Ascending aorta (tissue), 2 donors: Measurements from ENCODE around the gene DLST. TPM values are rescaled to one million over a fixed set of nuclear protein-coding genes. Genes with fewer than 3 reads are reported as not detected.

ENCODE experiments used
- DNase-seq, 2 donors: peaks; one replicate each; pipeline ENCODE4 v3.0.0-alpha.2; 2019; ENCODE audit warnings: low spot score in 2 of 2
- H3K27ac ChIP-seq, 2 donors: fragments of 200-600 bp; sonication (generic); one replicate each; pipeline ENCODE4 v1.5.1; 2016 to 2017; ENCODE audit warnings: mild to moderate bottlenecking in 1 of 2
- H3K27me3 ChIP-seq: fragments of 200-600 bp; sonication (generic); one replicate; pipeline ENCODE4 v1.5.1; 2017
- H3K36me3 ChIP-seq, 2 donors: fragments of 200-600 bp; sonication (generic); one replicate each; pipeline ENCODE4 v1.5.1; 2016
- H3K4me1 ChIP-seq, 2 donors: fragments of 200-600 bp; sonication (generic); one replicate each; pipeline ENCODE4 v1.5.1; 2016 to 2017; ENCODE audit warnings: mild to moderate bottlenecking in 1 of 2
- H3K4me3 ChIP-seq, 2 donors: fragments of 200-600 bp; sonication (generic); one replicate each; pipeline ENCODE4 v1.5.1; 2016 to 2017; ENCODE audit warnings: mild to moderate bottlenecking in 1 of 2
- H3K9me3 ChIP-seq, 2 donors: fragments of 200-600 bp; sonication (generic); one replicate each; pipeline ENCODE4 v1.5.1; 2016
- intact Hi-C: fragments of 100-400 bp; cut with DNase I; formaldehyde crosslinking; loops from one replicate; pipeline ENCODE4 v1.15.1; 2023
- total RNA-seq: library from RNA; depleted of rRNA; stranded (reverse); fragments of >200 nt; gene quantifications from one replicate; pipeline ENCODE4 v1.1.0, GENCODE V29; 2016
- TF ChIP-seq, protein P1 (sequence below), 3 experiments: fragments of 200-600 bp in 2 of 3; fragments of 450-650 bp in 1 of 3; sonication (generic) in 2 of 3; IDR thresholded peaks; one replicate each; pipeline ENCODE4 v1.5.1; 2016 to 2019; ENCODE audit warnings: antibody characterized with exemption in 3 of 3, mild to moderate bottlenecking in 1 of 3, moderate library complexity in 1 of 3

The DLST gene
- 59.7 TPM for total RNA-seq

DNA sequence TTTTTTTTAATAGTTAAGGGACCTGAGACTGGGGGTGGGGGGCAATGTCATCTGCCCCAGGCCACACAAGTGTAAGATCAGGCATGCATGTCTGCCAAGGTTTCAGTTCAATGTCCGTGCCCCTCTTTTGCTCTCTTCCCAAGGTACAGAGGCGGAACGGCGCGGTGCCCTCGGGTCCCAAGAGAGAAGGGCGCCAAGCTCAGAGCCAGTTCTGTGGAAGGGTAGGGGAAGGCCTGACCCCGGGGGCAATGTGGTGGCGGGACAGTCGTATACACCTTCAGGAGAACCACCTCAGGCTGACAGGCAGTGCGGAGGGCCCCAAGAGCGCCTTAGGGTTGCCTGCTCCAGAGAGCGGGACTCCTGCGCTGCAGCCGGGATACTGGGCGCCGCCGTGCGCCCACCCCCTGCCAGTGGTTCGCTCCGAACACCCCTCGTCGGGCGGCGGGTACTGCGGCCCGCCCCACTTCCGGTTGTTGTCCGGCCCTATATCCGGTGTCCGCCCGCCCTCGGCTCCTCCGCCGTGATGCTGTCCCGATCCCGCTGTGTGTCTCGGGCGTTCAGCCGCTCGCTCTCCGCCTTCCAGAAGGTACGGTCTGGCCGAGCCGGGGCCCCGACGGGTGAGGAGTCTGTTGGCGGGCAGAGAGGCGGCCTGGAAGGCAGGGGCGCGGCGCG is at the start of gene DLST:
Gene DLST (plus strand): TSS at position 486 of the 672 bp plus-strand sequence. CDS start 38 bp downstream, at position 524.
- H3K9me3 ChIP-seq: no peaks in the 10 kb centered on the region
- H3K4me3 ChIP-seq: peak within 1 kb of the TSS; percentile 87 to 95
- intact Hi-C loops: loop anchor here (10.0 kb wide), 1 partner anchor 267 kb away; the partner anchor contains the start of gene LTBP2
- H3K27me3 ChIP-seq: no peaks in the 10 kb centered on the region
- peak within 1 kb of the TSS; percentile 86 to 97 for H3K27ac ChIP-seq
- peaks cover 0 to 5% of the 10 kb centered on the region in 2 donors for H3K36me3 ChIP-seq
- TF ChIP-seq, protein P1, sequence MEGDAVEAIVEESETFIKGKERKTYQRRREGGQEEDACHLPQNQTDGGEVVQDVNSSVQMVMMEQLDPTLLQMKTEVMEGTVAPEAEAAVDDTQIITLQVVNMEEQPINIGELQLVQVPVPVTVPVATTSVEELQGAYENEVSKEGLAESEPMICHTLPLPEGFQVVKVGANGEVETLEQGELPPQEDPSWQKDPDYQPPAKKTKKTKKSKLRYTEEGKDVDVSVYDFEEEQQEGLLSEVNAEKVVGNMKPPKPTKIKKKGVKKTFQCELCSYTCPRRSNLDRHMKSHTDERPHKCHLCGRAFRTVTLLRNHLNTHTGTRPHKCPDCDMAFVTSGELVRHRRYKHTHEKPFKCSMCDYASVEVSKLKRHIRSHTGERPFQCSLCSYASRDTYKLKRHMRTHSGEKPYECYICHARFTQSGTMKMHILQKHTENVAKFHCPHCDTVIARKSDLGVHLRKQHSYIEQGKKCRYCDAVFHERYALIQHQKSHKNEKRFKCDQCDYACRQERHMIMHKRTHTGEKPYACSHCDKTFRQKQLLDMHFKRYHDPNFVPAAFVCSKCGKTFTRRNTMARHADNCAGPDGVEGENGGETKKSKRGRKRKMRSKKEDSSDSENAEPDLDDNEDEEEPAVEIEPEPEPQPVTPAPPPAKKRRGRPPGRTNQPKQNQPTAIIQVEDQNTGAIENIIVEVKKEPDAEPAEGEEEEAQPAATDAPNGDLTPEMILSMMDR (IDR thresholded peaks at IDR 0.05): no peak
- DNase-seq: peak; percentile 29 to 90
- peaks cover 3 to 35% of the 10 kb centered on the region in 2 donors for H3K4me1 ChIP-seq

DNA sequence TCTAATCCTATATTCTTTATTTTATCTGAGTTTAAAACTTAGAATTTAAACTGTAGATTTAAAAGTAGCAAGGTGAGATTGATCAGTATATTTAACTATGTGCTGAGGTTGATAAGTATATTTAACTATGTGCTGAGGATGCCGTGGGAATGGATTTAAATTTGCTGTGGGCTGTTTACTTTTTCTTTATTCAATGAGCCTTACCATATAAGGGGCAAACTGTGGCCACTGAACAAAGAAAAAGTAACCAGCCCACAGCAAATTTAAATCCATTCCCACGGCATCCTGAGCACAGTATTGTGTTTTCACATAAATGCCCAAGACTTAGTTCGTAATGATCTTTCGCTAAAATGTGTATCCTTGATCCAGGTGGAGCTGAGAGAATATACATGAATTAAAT is 48.9 kb upstream of the DLST start:
- Histone ChIP-seq H3K27ac (no peak overlapping the region), H3K4me3 (no peak overlapping the region), H3K9me3 (no peaks in the 10 kb centered on the region), H3K27me3 (no peaks in the 10 kb centered on the region), H3K4me1 (no peaks in the 10 kb centered on the region), H3K36me3 (peaks cover 16 to 46% of the 10 kb centered on the region in 2 donors)
- TF ChIP-seq, protein P1 (IDR thresholded peaks at IDR 0.05): no peak
- intact Hi-C loops: no loop called here
- no peak for DNase-seq

DNA sequence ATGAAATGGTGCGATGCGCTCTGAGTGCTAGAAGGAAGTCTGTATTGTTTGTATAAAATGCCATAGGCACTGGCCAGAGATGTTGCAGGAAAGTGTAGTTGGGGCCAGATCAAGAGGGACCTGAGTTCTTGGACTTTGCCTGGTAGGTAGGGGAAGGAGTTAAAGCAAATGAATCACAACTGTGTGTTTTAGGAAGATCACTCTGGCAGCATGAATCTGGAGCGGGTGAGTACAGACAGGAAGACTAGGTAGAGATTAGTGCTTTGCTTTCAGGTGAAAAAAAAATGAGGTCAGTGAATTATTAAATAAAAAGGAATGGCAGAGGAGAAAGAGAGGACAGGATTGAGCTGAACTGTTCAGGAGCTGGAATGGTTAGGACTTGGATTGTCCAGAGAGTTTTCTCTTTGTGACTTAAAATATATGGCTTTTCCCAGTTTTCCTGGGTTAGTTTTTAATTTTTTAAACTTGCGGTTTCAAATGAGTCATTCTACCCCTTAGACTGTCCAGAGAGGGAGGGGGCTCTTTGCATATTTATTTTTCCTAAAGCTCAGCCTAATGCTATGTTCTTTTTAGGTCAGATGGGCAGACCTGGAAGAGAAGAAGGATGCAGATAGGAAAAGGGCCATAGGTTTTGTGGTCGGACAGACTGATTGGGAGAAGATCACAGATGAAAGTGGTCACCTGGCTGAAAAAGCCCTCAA is 46.9 kb upstream of the DLST start:
- intact Hi-C loops: no loop called here
- Histone ChIP-seq H3K9me3 (no peaks in the 10 kb centered on the region), H3K4me3 (no peak overlapping the region), H3K27me3 (no peaks in the 10 kb centered on the region), H3K4me1 (no peaks in the 10 kb centered on the region), H3K27ac (no peak overlapping the region), H3K36me3 (peaks cover 9 to 32% of the 10 kb centered on the region in 2 donors)
- TF ChIP-seq, protein P1 (IDR thresholded peaks at IDR 0.05): no peak
- DNase-seq: no peak

DNA sequence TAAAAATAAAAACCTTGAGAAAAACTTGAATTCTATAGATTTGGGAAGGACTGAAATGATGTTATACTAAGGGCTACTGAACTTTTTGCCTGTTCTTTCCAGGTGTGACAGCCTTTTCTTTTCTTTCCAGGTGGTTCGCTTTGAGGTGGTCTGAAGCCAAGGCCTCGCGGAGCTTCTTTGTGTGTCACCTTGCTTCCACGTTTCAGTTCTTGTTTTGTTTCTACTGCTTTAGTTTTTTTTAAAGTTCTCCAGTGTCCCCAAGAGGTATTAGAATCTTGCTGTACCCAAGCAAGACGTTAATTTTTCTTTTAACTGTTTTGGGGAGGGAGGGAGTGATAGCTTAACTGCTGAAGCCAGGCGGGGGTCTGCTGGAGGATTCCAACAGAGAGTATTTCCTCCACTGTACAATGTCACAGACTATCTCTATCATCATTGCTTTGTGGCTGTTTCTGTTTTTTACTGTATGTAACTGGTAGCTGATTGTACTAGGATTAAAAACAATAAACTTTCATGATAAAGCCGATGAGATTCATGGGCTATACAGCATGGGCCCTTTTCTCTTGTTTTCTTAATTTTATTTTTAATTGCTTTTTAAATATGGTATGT is 46.0 kb upstream of the DLST start:
- no peak for DNase-seq
- intact Hi-C loops: no loop called here
- H3K27me3 ChIP-seq: no peaks in the 10 kb centered on the region
- H3K4me1 ChIP-seq: no peaks in the 10 kb centered on the region
- H3K27ac ChIP-seq: no peak overlapping the region
- TF ChIP-seq, protein P1 (IDR thresholded peaks at IDR 0.05): no peak
- no peaks in the 10 kb centered on the region for H3K9me3 ChIP-seq
- no peak overlapping the region for H3K4me3 ChIP-seq
- H3K36me3 ChIP-seq: peaks cover 9 to 27% of the 10 kb centered on the region in 2 donors

DNA sequence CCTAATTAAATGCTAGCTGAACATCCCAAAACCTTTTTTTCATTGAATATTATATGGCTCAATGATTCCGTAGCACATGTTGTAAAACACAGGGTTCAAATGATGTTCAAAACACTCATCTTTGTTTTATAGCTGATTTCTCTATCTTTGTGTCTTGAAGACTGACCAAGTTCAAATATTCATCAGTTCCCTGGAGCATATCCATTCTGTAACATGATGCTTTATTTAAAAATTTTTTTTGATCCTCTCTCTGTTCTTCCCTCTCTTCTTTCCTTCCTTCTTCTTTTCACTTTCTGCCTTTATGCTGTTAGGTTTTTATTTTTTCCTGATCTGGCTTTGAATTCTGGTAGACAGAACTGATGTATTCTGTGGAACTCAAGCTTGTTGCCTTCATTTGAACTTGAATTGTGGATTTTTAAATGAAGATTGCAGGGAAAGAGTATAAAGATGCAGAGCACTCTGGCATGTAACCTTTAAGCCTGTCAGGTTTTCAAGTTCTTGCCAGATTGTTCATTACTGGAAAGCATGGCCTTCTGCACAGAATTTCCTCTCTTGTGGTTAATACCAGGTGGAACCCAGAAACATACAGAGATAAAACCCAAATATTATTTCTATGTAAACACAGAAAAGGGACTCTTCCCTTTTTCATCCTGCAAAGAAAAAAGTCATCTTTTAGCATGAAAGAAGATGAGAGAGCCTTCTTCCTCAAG is 45.3 kb upstream of the DLST start:
- TF ChIP-seq, protein P1 (IDR thresholded peaks at IDR 0.05): no peak
- intact Hi-C loops: no loop called here
- Histone ChIP-seq H3K4me3 (no peak overlapping the region), H3K9me3 (no peaks in the 10 kb centered on the region), H3K36me3 (peaks cover 4 to 23% of the 10 kb centered on the region in 2 donors), H3K27me3 (no peaks in the 10 kb centered on the region), H3K4me1 (no peaks in the 10 kb centered on the region), H3K27ac (no peak overlapping the region)
- DNase-seq: no peak
